NAMALWA (cell line): ENCODE measurements around the gene EGFLAM.

Experiments
- DNase-seq: peaks from one replicate; pipeline ENCODE4 v3.0.0-alpha.2; 2015; ENCODE audit warnings: low spot score

EGFLAM gene

DNA sequence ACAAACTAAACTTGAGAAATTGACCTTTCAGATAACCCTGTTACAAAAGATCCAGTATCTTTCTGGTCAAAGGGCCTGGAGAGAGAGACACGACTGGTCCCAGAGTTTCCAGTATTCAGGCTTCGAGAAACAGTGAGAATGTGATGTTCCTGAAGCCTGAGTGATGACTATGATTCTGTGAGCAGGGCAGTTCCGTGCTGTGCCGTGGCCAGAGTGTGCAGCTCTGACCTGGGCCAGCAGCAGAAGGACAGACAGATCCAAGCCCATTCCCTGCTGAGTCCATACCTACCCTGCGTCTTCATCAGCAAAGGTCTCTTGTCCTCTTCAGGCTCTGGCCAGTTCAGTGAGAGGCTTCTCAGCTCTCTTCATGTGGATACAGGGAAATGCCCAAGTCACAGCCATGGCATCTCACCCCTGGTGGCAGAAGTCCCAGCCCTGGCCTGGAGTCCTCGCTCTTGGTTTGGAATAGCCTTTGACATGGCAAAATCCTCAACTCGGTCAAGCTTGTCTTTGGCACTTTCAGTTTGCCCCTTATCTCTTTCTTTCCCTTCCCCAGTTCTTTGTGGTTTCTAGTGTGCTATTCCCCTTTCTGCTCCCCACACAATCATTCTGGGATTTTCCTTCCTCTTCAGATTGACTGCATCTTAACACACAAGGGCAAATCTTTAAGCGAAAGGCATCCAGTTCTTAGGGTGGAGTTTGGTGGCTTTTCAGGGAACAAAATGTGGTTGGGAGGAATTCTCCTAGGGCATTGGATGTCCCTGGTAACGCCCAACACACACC is 190.4 kb downstream of the EGFLAM start:
- no peak for DNase-seq

DNA sequence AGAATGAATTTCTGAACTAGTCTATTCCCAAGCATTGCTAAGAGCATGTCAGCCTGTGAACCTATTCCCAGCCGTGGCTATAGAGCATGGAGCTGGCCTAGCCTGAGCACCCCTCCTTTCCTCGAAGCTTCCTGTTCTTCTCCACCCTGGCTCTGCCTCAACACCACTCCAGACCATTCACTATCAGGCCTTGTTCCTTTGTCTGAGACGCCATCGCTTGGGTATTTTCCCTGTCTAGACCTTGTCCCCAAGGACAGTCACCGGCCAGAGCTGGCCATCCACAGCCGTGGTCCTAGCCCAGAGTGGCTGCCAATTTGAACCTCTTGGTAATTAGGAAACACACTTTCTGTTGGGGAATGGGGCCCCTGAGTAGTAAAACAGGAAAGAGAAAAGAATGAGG is 192.3 kb downstream of the EGFLAM start:
- no peak for DNase-seq

DNA sequence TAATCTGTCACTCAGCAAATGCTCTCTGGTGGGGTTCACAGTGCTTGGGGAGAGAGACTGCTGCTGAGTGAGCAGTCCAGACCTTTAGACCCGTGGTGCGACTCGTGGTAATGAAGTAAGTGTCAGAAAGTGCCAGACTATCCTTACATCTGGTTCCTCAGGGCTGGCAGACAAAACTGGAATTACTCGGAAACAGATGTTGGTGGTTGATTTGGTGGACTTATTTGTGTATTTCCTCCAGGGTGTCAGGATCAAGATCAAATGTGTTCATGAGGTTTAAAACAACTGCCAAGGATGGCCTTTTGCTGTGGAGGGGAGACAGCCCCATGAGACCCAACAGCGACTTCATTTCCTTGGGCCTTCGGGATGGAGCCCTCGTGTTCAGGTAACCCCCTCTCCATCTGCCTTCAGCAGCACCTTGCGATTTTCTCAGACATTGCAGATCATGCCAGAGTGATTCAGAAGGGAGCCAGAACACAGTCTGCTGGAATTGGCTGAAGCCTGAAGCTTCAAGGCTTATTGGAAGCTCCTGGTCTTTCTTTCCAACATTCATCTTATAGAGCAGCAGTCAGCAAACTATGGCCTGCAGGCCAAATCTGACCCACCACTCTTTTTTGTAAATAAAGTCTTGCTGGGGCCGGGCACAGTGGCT is 192.8 kb downstream of the EGFLAM start:
- no peak for DNase-seq

DNA sequence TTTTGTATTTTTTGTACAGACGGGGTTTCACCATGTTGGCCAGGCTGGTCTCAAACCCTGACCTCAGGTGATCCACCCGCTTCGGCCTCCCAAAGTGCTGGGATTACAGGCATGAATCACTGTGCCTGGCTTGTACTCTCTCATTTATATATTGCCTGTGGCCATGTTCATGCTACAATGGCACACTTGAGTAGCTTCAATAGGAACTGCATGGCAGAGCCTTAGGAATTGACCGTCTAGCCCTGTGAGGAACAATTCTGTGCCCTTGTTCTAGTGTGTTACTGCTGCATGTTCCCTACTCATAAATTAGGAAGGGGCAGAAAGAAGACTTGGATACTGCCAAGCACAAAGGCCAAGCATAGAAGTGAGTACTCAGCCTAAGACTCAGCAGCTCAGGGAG is 193.8 kb downstream of the EGFLAM start:
- no peak for DNase-seq

DNA sequence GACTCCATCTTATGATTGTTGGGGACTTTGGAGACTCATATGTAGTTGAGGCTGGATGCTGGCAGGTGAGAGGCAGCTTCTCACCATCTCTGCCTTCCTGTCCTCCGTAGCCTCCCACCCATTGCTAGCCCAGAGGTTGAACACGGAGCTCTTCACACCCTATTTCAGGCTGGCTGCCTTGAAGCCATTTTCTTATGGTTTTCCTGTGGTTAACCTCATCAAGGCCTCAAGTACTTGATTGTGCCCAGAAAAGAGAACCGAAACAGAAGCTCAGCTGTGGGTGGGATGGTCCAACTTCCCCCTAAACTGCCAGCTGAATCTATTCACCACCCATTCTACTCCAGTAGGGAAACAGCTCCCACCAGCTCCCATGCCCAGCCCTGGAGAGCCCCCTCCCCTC is 195.1 kb downstream of the EGFLAM start:
- DNase-seq: peak; percentile 89

DNA sequence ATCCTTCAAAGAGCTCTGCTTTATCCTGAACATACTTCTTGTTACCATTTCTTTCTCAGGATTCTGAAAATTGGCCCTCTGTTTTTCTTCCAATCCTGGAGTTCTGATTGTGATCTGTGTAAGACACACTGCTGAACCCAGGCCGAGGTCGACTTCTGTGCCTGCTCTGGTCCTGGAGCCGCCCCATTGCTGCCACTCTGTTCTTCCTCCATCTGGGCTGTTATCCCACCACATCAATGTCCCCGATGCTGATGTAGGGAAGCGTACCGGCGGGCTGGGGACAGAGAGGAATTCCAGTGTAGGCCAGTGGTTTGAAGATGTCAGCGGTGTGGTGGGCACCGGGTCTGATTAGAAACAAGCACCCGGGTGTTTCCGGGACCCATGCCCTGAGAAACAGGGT is 195.6 kb downstream of the EGFLAM start:
- DNase-seq: no peak

DNA sequence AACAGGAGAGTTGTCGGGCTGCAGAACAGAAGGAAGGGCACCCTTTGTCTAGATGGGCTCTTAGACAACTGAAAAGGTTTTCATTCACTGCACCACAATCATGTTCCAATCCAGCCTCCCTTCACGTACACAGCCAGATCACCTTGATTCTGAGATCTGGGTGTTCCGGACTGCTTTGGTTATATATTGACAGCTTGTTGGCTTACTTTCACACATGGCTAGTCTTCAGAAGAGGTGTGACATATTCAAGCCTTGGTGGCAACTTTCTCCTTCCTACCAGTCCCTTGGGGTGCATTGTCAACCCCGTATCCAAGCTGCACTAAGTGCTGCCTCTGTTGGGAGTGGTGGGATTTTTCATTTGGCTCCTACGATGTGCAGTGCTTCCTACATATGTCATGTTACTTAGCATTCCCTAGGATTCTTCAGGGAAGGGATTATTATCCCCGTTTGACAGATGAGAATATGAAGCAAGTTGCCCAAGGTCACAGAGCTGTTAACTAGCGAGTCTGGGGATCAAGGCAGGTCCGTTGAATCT is 197.5 kb downstream of the EGFLAM start:
- DNase-seq: no peak

DNA sequence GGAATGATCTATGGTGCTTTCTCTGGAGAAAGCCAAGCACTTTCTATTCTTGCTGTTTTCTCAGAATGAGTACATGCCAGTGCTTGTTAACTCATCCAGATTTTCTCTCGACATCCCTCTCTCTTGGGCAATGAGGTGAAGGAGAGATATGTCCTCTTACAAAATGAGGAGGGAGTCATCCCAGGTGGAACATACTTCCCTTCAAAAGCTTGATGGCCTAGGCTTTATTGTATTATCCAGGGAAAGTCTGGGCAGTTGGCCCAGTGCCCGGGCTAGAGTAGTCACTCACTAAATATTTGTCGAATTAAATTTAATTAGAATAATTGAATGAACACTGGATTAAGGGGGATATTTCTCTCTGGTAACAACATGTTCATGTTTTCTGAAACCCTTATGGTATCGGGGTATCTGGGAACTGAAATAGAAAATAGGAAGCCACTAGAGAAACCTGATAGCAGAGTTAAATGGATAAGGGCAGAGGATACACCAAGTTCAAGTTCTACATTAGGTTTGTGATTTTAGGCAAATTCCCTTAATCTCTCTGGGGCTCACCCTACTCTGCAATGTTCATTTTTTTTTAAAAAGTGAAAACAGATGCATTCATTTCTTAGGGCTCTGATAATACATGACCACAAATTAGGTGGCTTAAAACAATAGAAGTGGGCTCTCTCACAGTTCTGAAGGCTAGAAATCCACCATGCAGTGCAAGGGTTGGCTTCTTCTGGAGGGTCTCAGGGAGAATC is 198.5 kb downstream of the EGFLAM start:
- no peak for DNase-seq

DNA sequence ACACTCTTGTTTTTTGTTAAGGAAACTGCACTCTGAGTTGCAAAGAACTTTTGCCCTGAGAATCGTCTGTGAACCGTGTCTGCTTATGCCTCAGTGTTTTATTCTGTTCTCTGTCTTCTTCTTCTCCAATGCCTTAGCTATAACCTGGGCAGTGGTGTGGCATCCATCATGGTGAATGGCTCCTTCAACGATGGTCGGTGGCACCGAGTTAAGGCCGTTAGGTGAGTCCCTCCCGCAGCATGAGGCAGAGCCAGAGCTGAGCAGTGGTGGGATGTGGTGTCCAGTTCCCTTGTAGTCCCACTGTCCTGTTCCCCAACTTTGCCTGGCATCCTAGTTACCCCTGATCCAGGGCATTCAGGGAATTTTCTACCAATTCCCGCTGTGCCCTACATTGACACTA is 199.8 kb downstream of the EGFLAM start:
- DNase-seq: no peak

DNA sequence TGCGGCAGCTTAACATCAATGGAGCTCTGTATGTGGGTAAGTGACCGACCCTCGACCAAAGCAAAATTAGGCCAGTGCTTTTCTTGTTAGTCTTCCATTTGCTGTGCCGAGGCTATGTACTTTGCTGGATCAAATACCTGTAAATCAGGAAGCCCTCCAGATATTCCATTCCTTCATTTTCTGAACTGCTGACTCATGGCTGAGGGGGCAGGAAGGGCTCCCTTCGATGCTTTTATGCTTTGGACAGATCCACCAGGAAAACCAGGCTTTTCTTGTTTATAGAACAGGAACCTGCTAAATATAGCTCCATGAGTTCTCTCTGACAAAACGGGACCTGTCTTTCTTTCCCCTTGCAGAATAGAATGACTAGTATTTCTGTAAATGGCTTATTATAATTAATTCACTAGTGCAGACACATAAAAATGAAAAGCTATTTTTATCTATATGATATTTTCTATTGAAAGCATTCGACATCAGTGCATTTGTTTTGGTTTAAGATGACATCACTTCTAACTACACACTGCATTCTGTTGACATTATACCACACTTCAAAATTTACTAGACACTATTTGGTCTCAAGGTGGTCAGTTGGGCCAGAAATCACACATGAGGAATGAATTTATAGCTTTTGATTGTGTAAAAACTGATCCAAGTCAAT is 204.7 kb downstream of the EGFLAM start:
- DNase-seq: no peak

DNA sequence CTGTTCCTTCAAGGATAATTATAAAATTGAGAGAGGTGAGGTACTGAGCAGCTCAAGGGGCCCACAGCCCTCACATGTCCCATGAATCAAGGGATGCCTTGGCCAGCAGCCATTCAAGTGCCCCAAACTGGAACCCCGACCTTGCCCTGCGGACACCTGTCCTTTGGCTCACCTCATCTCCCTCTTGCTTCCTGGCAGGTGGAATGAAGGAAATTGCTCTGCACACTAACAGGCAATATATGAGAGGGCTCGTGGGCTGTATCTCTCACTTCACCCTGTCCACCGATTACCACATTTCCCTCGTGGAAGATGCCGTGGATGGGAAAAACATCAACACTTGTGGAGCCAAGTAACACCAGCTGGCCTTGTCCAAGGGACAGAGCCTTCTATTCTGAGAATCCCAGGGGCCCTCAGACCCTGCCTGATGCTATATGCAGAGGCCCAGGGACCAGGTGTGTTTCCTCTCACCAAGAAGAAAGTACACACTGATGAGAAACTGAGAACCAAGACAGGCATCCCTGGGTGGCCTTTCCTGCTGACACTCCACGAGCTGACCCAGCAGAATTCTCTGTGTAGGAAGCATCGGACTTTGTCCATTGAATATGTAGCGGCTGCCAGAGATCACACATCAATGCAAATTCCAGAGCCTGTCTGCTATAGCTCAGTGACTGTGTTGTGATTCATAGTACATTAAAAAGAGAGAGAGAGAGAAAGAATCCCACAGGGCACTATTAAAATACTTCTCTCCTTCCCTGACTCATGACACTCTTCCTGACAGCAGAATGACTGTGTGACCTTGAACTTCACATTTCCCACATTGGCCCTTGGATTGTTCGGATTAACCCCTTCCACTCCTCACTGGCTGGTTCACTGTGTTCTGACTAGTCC is 205.5 kb downstream of the EGFLAM start:
- DNase-seq: no peak

DNA sequence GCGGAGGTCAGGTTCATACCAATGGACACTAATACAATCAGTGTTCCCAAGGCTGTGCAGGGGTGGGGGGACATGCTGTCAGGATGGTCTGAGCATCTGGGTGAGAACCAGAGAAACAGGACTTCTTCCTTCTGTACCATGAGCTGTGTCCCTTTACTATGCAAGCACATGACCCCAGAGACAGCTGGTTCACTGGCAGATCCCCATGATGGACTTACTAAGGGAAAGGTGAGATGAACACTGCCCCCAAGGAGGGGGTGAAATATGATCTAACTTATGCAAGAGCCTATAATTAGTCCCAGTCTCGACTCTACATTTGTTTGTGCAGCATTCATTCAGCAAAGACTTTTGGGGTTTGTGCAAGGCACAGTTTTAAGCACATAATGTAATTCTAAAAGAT is 206.7 kb downstream of the EGFLAM start:
- DNase-seq: no peak

DNA sequence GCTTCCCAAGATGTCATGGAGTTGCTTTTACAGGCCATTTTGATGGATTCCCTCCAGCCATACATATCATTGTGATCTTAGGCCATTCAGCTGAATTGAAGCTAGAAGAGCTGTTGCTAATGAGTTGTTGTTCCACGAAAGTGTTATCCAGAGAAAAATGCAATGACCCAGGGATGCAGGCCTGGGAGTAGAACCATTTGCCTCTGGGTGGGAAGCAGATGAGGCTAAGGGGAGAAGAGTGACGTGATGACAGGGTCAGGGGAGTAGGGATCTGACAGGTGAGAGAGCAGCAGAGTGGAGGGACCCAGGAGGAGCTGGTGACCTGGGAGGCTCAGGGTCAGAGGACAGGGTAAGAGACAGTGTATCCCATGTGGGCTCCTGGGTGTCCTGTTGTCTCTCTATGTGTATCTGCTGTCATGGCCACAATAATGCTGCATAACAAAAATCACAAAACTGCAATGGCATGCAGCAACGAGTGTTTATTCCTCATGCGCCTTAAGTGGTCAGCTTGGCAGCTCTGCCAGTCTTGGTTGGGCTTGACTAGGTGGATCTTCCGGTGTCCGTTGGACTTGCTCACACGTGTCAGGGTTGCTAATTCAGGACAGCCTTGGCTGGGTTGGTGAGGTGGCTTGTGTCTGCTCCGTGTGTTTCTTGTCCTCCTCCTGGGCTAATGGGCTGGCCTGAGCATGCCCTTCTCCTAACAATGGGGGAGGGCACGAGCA is 207.5 kb downstream of the EGFLAM start:
- no peak for DNase-seq

DNA sequence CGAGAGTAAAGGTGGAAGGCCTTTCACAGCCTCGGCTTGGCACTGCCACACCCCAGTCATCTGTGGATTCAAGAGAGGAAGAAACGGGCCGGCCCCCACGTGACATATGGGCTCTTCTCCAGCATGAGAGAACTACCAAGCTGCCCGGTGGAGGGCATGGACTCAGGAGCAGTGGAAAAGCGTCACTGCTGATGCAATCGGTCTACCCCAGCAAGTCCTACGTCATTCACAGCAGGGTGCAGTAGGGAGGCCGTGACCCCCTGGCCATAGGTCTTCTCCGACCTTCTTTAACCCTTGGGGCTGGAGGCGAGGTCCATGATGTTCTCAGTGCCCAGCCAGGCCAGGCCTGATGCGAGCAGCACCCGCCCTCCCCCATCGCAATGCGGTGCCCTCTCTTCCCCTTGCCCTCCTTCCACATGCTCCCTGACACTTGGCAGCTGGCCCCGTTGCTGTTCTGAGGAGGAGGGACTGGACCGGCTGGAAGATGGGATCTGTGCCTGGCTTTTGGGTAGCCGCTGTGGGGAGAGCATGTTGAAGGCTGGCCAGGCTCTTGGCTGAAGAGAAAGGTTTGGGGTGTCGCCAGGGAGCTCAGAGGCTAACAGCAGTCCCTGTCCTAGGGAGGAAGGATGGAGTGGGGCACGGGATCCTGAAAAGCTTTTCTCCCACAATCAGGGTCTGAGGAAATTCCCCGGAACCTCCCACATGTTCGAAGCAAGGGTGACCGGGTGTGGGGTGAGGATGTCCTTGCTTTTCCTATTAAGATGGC is 208.2 kb downstream of the EGFLAM start:
- no peak for DNase-seq

DNA sequence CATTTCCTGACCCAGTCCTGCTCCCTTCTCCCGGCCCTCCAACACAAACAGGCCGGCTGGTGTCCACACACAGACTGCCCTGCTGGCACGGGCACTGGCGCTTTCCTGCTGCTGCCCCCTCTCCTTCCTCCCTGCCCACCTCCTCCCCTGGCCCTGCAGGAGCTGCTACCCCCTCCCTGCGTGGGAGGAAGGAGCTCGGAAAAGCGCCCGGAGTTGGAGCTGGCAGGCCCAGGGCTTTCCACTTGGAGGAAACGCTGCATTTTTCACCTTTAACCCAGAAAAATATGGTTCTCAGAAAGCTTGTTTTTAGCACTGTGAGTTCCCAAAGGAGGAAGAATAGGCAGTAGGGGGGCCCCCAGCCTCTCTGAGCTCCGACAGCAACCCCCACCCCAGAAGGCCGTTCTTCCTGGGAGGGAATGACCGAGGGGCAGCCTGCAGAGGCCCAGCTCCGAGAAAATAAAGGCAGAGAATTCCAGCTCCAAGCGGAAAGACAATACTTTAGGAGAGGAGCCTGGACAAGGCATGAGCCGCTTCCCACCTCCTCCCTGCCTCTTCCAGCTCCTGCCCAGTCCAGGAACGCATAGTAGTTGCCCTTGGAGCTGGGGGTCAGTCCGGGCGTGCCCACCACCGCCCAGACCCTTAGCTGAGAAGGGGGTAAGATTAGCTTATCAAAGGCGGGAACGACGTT is 209.1 kb downstream of the EGFLAM start:
- no peak for DNase-seq

DNA sequence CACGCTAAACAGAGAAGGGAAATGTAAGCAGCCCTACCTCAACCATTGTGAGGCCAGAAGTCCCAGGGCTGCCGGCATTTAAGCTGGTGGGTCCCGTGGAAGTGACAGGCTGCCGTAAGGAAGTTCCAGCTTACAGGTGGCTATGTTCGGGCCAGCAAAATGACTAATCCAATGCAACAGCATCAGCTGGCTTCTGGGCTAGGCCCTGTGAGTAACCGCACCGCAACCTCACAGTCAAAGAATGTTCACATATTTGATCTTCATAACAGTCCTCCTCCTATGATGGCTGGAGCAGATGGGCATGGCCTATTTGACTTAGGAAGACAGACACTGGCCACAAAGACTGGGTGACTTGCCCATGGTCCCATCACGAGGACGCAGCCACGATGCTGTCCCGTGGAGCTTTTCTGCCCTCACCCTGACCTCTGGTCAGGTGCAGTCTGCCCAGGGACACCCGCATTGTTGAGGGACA is 209.9 kb downstream of the EGFLAM start:
- DNase-seq: no peak

DNA sequence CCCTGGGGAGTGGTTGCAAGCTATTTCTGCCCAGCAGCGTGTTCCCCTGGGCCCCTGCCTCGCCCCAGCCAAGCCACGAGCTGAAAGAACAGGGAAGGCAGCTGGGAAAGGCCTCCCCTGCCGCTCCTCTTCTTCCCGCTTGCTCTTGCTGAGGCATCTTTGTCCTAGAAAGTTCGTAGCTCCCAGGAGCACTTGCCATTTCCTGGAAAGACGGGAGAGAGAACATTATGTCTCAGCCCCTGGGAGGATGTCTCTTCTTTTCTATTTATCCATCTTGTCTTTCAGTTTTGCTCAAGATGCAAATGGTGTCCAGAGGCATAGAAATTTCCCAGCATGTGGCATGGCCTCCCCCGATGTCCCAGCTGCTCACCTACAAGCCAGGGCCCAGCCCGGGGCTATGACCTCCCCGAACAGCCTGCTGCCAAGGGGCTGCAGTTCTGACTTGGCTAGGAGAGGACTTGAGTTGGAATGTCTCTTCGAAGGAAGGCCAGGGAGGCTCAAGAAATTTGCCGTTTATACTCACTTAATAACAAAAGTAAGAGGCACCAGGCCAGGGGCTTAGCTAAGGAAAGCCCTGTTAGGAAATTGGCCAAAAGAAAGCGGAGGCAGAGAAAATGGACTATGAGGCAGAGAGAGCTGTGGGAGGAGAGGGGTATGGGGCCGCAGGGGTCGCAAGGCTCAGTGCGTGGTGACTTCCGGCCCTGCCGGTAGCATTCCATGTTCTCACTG is 210.8 kb downstream of the EGFLAM start:
- DNase-seq: no peak

DNA sequence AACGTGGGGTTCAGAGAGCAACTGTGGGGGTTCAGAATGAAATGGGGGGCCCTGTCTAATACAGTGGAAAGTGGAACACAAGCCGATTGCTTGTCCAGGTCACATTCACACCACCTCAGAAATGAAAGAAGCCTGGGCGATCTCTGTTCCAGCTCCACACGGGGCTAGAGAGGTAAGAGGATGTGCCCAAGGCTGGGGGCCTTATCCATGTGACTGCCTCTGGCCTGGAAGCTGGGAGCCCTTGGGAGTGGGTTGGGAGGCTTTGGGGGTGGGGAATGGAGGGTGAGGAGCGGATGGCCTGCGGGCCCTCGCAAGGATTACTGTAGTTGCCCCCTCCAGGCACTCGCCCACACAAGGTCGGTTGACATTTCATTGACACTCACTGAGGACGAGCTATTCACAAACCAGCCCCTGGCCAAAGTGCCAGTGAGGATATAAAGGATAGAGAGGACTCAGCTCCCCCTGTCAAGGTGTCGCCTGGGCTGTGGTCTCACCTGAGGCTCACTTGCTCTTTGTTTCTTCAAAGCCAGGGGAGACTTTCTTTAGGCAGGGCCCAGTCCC is 211.4 kb downstream of the EGFLAM start:
- no peak for DNase-seq
